NT2/D1 (cell line): ENCODE measurements around the gene NLN.
"Not testable (repeated sequence)": the region's sequence is repeated elsewhere in the genome, so short reads cannot be mapped to it uniquely, and the experiment has no call there.

ENCODE experiments used
- DNase-seq: peaks from one replicate; pipeline ENCODE4 v3.0.0-alpha.2; 2011; ENCODE audit warnings: low read depth, low spot score
- H3K27me3 ChIP-seq: 2 replicates; pipeline ENCODE4 v1.6.0; 2011; ENCODE audit warnings: mild to moderate bottlenecking; ENCODE audit not compliant: insufficient read length, insufficient read depth
- H3K36me3 ChIP-seq: 2 replicates; pipeline ENCODE4 v1.6.1; 2011; ENCODE audit warnings: mild to moderate bottlenecking, low read length, mixed read lengths; ENCODE audit not compliant: insufficient read depth, insufficient read length
- H3K4me1 ChIP-seq: 2 replicates; pipeline ENCODE4 v1.5.1; 2011; ENCODE audit not compliant: insufficient read depth, insufficient read length
- H3K4me3 ChIP-seq: 2 replicates; pipeline ENCODE4 v1.5.1; 2011; ENCODE audit warnings: low read depth; ENCODE audit not compliant: insufficient read length
- H3K9ac ChIP-seq: 2 replicates; pipeline ENCODE4 v1.6.0; 2011; ENCODE audit warnings: low read depth; ENCODE audit not compliant: insufficient read length
- H3K9me3 ChIP-seq: 2 replicates; pipeline ENCODE4 v1.5.1; 2011; ENCODE audit warnings: mild to moderate bottlenecking, low read length; ENCODE audit not compliant: insufficient read depth
- SUZ12 ChIP-seq: IDR thresholded peaks from 2 replicates; pipeline ENCODE4 v1.6.1; 2011; ENCODE audit not compliant: insufficient read length, insufficient read depth; ENCODE audit errors: extremely low read depth
- YY1 ChIP-seq: IDR thresholded peaks from 2 replicates; pipeline ENCODE4 v1.6.1; 2011; ENCODE audit not compliant: insufficient read length, insufficient read depth
- ZNF274 ChIP-seq: IDR thresholded peaks from 2 replicates; pipeline ENCODE4 v1.6.1; 2011; ENCODE audit warnings: mild to moderate bottlenecking, low read depth, low read length

NLN gene

GRCh38 chr5:65767565-65767964, 45.6 kb downstream of the NLN start:
- Histone ChIP-seq H3K9me3 (peaks cover 18% of the 10 kb centered on the region), H3K27me3 (no peaks in the 10 kb centered on the region), H3K36me3 (peaks cover 29% of the 10 kb centered on the region), H3K9ac (no peak overlapping the region), H3K4me3 (no peak overlapping the region), H3K4me1 (no peaks in the 10 kb centered on the region)
- TF ChIP-seq ZNF274, result no peak
- no peak for DNase-seq

- no peaks in the 10 kb centered on the region for H3K4me1 ChIP-seq
- H3K4me3 ChIP-seq, result no peak overlapping the region
- no peak overlapping the region for H3K9ac ChIP-seq
- H3K27me3 ChIP-seq, result no peaks in the 10 kb centered on the region
- H3K9me3 ChIP-seq, result peaks cover 18% of the 10 kb centered on the region
- no peak for TF ChIP-seq YY1
- no peak for TF ChIP-seq ZNF274
- TF ChIP-seq SUZ12, result no peak
- peaks cover 22% of the 10 kb centered on the region for H3K36me3 ChIP-seq
- no peak for DNase-seq
These were observed 46.8 kb downstream of the NLN start for GRCh38 chr5:65768723-65769346.

GRCh38 chr5:65769539-65769938, 47.5 kb downstream of the NLN start:
- TF ChIP-seq ZNF274 (no peak), YY1 (no peak), SUZ12 (no peak)
- Histone ChIP-seq H3K4me1 (no peaks in the 10 kb centered on the region), H3K36me3 (peaks cover 20% of the 10 kb centered on the region), H3K27me3 (no peaks in the 10 kb centered on the region), H3K9ac (no peak overlapping the region), H3K4me3 (no peak overlapping the region), H3K9me3 (peaks cover 18% of the 10 kb centered on the region)
- DNase-seq, result no peak

- no peaks in the 10 kb centered on the region for H3K4me1 ChIP-seq
- H3K27me3 ChIP-seq, result no peaks in the 10 kb centered on the region
- peaks cover 11% of the 10 kb centered on the region for H3K9me3 ChIP-seq
These were observed 49.3 kb downstream of the NLN start for GRCh38 chr5:65771266-65771665.

GRCh38 chr5:65772963-65773362, 51.0 kb downstream of the NLN start:
- H3K4me1 ChIP-seq, DNase-seq, H3K4me3 ChIP-seq, H3K27me3 ChIP-seq, H3K9ac ChIP-seq, H3K9me3 ChIP-seq: not testable (repeated sequence)
- peaks cover 26% of the 10 kb centered on the region for H3K36me3 ChIP-seq

More at GRCh38 chr5:65771266-65771665, 49.3 kb downstream of the NLN start:
- no peak for TF ChIP-seq SUZ12
- no peak for TF ChIP-seq ZNF274
- TF ChIP-seq YY1, result no peak
- Histone ChIP-seq H3K36me3 (peaks cover 23% of the 10 kb centered on the region), H3K4me3 (no peak overlapping the region), H3K9ac (no peak overlapping the region)
- no peak for DNase-seq

- Histone ChIP-seq H3K27me3 (no peaks in the 10 kb centered on the region), H3K9ac (no peak overlapping the region), H3K9me3 (no peaks in the 10 kb centered on the region), H3K36me3 (peaks cover 29% of the 10 kb centered on the region), H3K4me1 (no peaks in the 10 kb centered on the region), H3K4me3 (no peak overlapping the region)
- DNase-seq, result no peak
- TF ChIP-seq YY1 (no peak), SUZ12 (no peak), ZNF274 (no peak)
These were observed 52.3 kb downstream of the NLN start for GRCh38 chr5:65774346-65774745.

- H3K4me1 ChIP-seq, result no peaks in the 10 kb centered on the region
- TF ChIP-seq ZNF274 (no peak), SUZ12 (no peak), YY1 (no peak)
- H3K9me3 ChIP-seq, result no peaks in the 10 kb centered on the region
- H3K27me3 ChIP-seq, result no peaks in the 10 kb centered on the region
- no peak overlapping the region for H3K4me3 ChIP-seq
- peaks cover 33% of the 10 kb centered on the region for H3K36me3 ChIP-seq
- DNase-seq, result no peak
- H3K9ac ChIP-seq, result no peak overlapping the region
These were observed 53.5 kb downstream of the NLN start for GRCh38 chr5:65775476-65775875.

- no peak overlapping the region for H3K4me3 ChIP-seq
- TF ChIP-seq YY1, result no peak
- DNase-seq, result no peak
- no peaks in the 10 kb centered on the region for H3K9me3 ChIP-seq
- no peak overlapping the region for H3K9ac ChIP-seq
- no peaks in the 10 kb centered on the region for H3K4me1 ChIP-seq
- no peaks in the 10 kb centered on the region for H3K27me3 ChIP-seq
- H3K36me3 ChIP-seq, result peaks cover 41% of the 10 kb centered on the region
These were observed 54.6 kb downstream of the NLN start for GRCh38 chr5:65776441-65777141.
